GM21360 (cell line): Measurements from ENCODE around the gene MECP2.

ENCODE experiments used
- ATAC-seq: cut with Tn5 transposase; IDR thresholded peaks from one replicate; pipeline ENCODE4 v1.9.1; 2021; ENCODE audit warnings: mild to moderate bottlenecking, moderate library complexity; ENCODE audit not compliant: unreplicated experiment

MECP2 gene

GRCh38 chrX:153972368-153973126, 125.0 kb downstream of the MECP2 start, which contains the start of gene TMEM187:
TMEM187 (plus strand) TSS chrX:153972754; CDS start chrX:153982063, 9,309 bp downstream.
- peak; percentile 45 for ATAC-seq
